Measurements from ENCODE around the gene NFAM1. TPM values are rescaled to one million over a fixed set of nuclear protein-coding genes. Genes with fewer than 3 reads are reported as not detected.

The NFAM1 gene
- total and polyA plus RNA-seq, 11 donors, result 0.33 to 13.5 (median 1.2) TPM

DNA sequence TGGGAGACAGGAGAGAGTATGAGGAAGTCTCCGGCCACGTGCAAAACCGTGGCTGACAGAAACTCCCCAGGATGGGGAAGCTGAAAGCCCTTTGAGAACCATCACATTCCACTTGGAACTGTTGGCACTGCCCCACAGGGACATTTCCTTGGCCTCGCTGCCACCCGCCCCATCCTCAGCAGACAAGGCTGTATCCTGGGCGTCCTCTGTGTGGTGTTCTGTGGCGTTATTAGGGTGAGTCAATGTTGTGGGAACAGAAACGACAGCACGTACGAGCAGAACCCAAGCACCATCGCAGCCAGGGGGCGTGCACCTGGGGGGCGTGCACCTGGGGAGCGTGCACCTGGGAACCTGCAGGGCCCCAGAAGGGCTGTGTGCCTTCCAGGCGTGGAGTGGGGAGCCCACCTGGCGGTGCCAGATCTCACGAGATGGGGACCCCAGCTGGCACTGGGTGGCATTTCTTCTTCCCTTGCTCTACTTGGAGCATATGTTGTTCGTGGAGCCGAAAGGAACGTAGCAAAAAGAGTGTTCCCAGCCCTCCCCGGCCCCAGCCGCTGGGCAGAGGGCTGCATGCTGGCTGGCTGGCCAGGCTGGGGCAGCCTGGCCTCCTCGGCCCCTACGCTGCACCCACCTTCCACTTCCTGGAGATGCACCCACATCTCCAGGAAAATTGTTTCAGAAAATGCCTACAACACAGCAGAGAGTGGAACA is 35.4 kb downstream of the NFAM1 start:
- ATAC-seq (peak; percentile 26 to 63 (median 40)), DNase-seq (peak in 3 of 5 donors; percentile 25 to 57 (median 36))
- Histone ChIP-seq H3K4me1 (peaks cover 0 to 12% (median 0%) of the 10 kb centered on the region in 12 donors), H3K4me3 (no peak overlapping the region), H3K9me3 (no peaks in the 10 kb centered on the region), H3K27me3 (peaks cover 0 to 5% (median 0%) of the 10 kb centered on the region in 9 donors), H3K36me3 (no peaks in the 10 kb centered on the region), H3K27ac (peak overlapping the region in 6 of 12 donors; percentile 23 to 88 (median 56))
- TF ChIP-seq POLR2A (IDR thresholded peaks at IDR 0.05), result no peak
- TF ChIP-seq, protein P1, sequence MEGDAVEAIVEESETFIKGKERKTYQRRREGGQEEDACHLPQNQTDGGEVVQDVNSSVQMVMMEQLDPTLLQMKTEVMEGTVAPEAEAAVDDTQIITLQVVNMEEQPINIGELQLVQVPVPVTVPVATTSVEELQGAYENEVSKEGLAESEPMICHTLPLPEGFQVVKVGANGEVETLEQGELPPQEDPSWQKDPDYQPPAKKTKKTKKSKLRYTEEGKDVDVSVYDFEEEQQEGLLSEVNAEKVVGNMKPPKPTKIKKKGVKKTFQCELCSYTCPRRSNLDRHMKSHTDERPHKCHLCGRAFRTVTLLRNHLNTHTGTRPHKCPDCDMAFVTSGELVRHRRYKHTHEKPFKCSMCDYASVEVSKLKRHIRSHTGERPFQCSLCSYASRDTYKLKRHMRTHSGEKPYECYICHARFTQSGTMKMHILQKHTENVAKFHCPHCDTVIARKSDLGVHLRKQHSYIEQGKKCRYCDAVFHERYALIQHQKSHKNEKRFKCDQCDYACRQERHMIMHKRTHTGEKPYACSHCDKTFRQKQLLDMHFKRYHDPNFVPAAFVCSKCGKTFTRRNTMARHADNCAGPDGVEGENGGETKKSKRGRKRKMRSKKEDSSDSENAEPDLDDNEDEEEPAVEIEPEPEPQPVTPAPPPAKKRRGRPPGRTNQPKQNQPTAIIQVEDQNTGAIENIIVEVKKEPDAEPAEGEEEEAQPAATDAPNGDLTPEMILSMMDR (IDR thresholded peaks at IDR 0.05), result no peak
- intact Hi-C loops (cut with DNase I), result no loop called here
- 58 to 75% (median 70%) methylated on average over 20 to 24 of the region's 24 CpGs for WGBS, 4 donors

DNA sequence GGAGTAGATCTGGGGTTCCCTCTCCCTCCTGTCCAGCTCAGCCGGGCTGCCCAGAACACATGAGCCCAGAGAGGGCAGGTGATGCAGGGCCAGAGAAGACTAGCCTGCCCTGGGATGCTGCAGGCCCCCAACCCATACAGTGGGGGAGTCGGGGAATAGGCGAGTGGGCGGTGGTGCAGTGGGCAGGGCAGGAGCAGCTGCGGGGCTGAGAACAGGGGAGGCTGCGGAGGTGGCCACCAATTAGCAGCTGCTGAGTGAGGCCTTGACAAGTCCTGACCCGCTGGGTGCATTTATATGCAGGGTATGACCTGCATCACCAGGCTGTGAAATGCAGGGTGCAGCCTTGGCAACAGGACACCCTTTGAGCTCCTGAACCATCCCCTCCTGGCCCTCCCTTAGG is 43.1 kb downstream of the NFAM1 start:
- DNase-seq (no peak), ATAC-seq (no peak)
- no peaks in the 10 kb centered on the region for H3K9me3 ChIP-seq
- no peaks in the 10 kb centered on the region for H3K36me3 ChIP-seq
- 86 to 96% (median 88%) methylated on average over 5 to 7 of the region's 7 CpGs for WGBS, 4 donors
- TF ChIP-seq POLR2A (IDR thresholded peaks at IDR 0.05), result no peak
- TF ChIP-seq, protein P1 (IDR thresholded peaks at IDR 0.05), result no peak
- intact Hi-C loops (cut with DNase I), result no loop called here
- no peaks in the 10 kb centered on the region for H3K4me1 ChIP-seq
- no peak overlapping the region for H3K4me3 ChIP-seq
- no peaks in the 10 kb centered on the region for H3K27me3 ChIP-seq
- H3K27ac ChIP-seq, result no peak overlapping the region

DNA sequence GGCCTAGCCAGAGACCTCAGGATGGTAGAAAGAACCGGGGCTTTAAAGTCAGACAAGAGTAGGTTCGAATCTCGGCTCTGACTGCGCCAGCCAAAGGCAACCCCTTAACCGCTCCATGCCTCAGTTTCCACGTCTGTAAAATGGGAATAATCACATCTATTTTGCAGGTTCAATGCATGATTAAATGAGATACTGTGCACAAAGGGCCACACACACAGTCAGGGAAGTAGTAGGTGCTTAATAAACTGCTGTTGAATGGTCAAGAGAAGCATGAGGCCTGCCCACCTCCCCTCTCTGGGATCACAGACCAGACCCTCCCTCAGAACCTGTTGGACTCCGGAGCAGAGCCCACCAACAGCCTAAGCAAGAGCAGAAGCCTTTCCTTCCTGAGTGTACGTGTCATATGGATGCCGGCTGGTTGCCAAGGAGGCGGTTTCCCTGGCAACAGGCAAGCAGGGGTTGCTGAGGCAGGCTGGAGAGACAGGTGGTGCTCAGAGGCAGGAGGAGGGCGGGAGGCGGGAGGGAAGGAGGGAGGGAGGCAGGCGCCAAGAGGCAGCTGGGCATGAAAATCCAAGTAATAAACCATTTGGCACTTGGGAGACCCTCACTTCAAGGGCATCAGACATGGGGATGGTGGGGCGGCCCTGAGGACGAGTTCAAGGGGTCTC is 43.9 kb downstream of the NFAM1 start:
- no peaks in the 10 kb centered on the region for H3K27me3 ChIP-seq
- DNase-seq (no peak), ATAC-seq (no peak)
- H3K4me3 ChIP-seq, result no peak overlapping the region
- intact Hi-C loops (cut with DNase I), result no loop called here
- no peaks in the 10 kb centered on the region for H3K4me1 ChIP-seq
- TF ChIP-seq, protein P1 (IDR thresholded peaks at IDR 0.05), result no peak
- TF ChIP-seq POLR2A (IDR thresholded peaks at IDR 0.05), result no peak
- no peak overlapping the region for H3K27ac ChIP-seq
- H3K36me3 ChIP-seq, result no peaks in the 10 kb centered on the region
- H3K9me3 ChIP-seq, result no peaks in the 10 kb centered on the region
- 80 to 85% (median 83%) methylated on average over 15 of the region's 15 CpGs for whole genome bisulfite sequencing, 4 donors

DNA sequence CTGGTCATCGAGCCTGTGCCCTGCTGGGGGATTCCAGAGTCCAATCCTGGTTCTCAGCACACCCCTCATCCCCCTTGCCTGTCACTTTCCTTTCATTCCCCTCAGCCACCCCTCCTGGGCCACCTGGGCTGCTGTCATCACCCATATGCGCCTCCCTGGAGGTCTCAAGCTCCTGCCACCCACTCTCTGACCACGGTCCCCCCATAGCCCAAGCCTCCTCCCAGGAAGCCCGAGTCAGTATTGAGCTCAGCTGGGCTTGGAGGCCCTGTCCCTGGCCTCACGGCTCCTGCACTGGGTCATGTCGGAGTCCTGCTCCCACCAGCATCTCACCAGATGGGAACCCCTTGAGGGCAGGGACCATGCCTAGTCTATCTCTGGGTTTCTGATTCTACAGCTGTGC is 44.6 kb downstream of the NFAM1 start:
- peak in 1 of 5 donors; percentile 45 for DNase-seq
- H3K36me3 ChIP-seq, result no peaks in the 10 kb centered on the region
- no peaks in the 10 kb centered on the region for H3K27me3 ChIP-seq
- no peak for ATAC-seq
- no peak overlapping the region for H3K4me3 ChIP-seq
- H3K9me3 ChIP-seq, result no peaks in the 10 kb centered on the region
- intact Hi-C loops (cut with DNase I), result no loop called here
- TF ChIP-seq, protein P1 (IDR thresholded peaks at IDR 0.05), result no peak
- 65 to 79% (median 73%) methylated on average over 6 of the region's 6 CpGs for WGBS, 4 donors
- H3K4me1 ChIP-seq, result no peaks in the 10 kb centered on the region
- H3K27ac ChIP-seq, result no peak overlapping the region
